Measurements from ENCODE around the gene PSTK.

PSTK gene

GRCh38 chr10:123021517-123021916, 41.3 kb downstream of the PSTK start:
- DNase-seq, result no peak

GRCh38 chr10:123024540-123024939, 44.3 kb downstream of the PSTK start:
- DNase-seq, result no peak

GRCh38 chr10:123026302-123026701, 46.1 kb downstream of the PSTK start:
- no peak for DNase-seq

GRCh38 chr10:123027861-123028260, 47.7 kb downstream of the PSTK start:
- no peak for DNase-seq

- DNase-seq, result no peak
These were observed 50.9 kb downstream of the PSTK start for GRCh38 chr10:123031124-123031523.

GRCh38 chr10:123034332-123034731, 54.1 kb downstream of the PSTK start:
- no peak for DNase-seq

- DNase-seq, result no peak
These were observed 55.4 kb downstream of the PSTK start for GRCh38 chr10:123035467-123036086.

- DNase-seq, result no peak
These were observed 58.8 kb downstream of the PSTK start for GRCh38 chr10:123038782-123039631.

GRCh38 chr10:123039632-123039930, 59.4 kb downstream of the PSTK start:
- no peak for DNase-seq
